ENCODE data around the gene USF2. TPM values are rescaled to one million over a fixed set of nuclear protein-coding genes. Genes with fewer than 3 reads are reported as not detected.

Gene USF2
- total and polyA plus RNA-seq, 2 of the 8 experiments (the other 6 are each of a cell fraction or from before 2014, with no cell fraction given), result 74.1 to 109 TPM

DNA sequence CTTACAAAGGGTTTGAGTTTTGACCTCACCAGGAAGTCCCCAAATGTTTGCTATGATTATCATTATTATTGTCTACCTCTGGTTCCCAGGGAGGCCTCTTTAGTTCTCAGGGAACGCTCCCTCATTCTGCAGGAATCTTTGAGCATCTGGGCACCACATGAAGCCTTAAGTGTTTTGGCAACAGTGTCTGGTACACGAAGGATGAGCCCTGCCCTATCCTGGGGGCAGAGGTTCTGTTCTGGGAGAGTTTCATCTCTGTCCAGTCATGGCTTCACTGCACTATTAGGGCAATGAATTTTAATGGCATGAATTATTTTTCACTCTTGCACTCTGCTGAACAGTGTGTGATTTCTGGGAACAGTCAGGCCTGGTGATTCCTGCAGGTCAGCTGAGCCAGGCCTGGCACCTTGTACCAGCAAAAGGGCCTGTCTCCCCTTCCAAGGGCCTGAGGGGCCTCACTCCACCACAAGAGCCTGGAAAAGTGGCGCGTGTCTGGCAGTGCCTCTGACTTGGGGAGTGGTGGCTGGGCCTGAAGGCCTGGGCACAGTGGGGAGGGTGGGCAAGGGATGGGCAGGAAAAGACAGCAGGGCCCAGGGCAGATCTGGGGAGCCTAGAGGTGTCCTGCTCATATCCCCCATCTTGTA is 44.8 kb upstream of the USF2 start (continued):
- TF ChIP-seq CHD7 (IDR thresholded peaks at IDR 0.05; ENCODE audit: insufficient replicate concordance, low read length) (no peak), CBX8 (IDR thresholded peaks at IDR 0.05; ENCODE audit: borderline replicate concordance, low read depth, low read length) (no peak), CTBP2 (IDR thresholded peaks at IDR 0.05; ENCODE audit: borderline replicate concordance, insufficient read depth, insufficient read length, low read length) (no peak), TCF12 (IDR thresholded peaks at IDR 0.05; ENCODE audit: low read depth, low read length) (no peak), RAD21 (IDR thresholded peaks at IDR 0.05 in 1 of 2, conservative IDR thresholded peaks at IDR 0.05 in 1 of 2; ENCODE audit: low read depth in 2 of 2, low read length in 2 of 2) (no peak), TAF1 (IDR thresholded peaks at IDR 0.05; ENCODE audit: low read depth, low read length) (no peak)

All from H1 (cell line).